CD4-positive, alpha-beta T cell treated with Interleukin-17A for 4 hours (primary cell): ENCODE results near the gene MT1E.
"Not testable (repeated sequence)": the region's sequence is repeated elsewhere in the genome, so short reads cannot be mapped to it uniquely, and the experiment has no call there.

Source experiments
- DNase-seq: peaks from one replicate; pipeline ENCODE4 v3.0.0-alpha.2; 2020; ENCODE audit warnings: mixed read lengths

MT1E gene

DNA sequence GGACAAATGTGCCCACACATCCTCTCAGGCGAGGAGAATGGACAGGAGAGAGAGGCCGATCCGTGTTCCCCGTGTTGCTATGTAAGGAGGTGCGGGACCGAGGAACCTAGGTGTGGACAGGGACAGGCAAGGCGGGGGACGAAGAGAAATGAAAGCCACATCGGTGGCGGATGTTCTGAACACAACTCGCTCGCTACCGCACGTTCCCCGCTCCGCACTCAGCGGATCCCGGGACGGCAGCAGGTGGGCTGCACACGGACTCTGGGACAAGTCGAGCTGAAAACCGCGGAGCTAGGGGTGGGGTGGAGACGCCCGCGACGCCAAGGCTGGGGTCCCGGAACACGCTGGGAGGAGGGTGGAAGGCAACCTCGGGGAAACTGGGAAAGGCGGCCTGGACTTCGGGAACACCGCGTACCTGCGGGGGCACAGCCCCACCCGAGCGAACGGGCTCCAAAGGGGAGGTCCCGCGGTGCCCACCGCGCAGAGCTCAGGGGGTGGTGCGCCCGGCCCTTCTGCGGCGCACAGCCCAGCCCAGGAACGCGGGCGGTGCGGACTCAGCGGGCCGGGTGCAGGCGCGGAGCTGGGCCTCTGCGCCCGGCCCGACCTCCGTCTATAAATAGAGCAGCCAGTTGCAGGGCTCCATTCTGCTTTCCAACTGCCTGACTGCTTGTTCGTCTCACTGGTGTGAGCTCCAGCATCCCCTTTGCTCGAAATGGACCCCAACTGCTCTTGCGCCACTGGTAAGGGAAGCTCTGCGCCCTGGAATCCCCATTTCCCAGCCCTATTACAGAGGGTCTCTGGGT lies at the start of gene MT1E:
MT1E (plus strand) TSS at position 642 of the 803 bp plus-strand sequence; CDS start at position 713, 71 bp downstream.
- peak; percentile 40 for DNase-seq

DNA sequence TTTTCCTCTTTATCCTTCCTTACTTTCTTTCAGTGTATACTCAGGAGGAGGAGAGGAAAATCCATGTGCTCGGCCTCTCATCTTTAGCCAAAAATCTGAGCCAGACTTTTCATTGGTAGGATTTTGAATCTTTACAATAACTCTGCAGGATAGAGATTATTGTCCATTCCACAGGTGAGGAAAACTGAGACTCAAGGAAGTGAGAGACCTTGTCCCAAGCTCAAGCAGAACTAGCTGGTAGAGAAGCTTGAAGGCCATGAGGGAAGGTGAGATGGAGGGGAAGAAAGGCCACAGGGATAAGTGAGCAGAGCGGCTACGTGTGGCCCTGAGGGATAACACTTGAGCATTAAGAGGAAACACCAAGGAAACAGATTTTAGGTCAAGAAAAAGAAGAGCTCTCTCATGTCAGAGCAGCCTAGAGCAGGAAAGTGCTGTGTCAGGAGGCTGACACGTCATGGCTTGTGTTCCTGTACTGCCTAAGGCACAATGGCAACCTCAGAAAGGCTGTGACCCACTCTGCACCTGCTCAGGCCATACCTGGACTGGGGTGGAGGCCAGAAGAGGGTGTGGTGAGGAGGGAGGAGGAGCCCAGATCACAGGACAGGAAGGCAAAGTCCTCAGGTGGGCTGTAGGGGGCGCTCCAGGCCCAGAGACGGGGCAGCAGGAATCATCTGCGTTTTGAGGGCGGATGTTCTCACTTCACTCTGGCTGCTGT lies 48.8 kb upstream of the MT1E start:
- peak; percentile 95 for DNase-seq

DNA sequence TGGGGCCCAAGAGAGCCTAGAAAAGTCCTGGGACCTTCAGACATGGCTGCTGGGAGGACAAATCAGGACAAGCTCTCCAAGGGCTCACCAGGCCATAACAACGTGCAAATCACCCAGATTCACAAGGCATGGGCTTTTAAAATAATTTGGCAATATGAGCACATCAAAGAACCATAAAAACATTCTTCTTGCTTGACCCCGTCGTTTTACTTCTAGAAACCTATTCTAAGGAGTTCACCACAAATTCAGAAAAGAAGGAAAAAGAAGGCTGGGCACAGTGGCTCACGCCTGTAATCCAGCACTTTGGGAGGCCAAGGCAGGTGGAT lies 48.3 kb upstream of the MT1E start:
- no peak for DNase-seq

DNA sequence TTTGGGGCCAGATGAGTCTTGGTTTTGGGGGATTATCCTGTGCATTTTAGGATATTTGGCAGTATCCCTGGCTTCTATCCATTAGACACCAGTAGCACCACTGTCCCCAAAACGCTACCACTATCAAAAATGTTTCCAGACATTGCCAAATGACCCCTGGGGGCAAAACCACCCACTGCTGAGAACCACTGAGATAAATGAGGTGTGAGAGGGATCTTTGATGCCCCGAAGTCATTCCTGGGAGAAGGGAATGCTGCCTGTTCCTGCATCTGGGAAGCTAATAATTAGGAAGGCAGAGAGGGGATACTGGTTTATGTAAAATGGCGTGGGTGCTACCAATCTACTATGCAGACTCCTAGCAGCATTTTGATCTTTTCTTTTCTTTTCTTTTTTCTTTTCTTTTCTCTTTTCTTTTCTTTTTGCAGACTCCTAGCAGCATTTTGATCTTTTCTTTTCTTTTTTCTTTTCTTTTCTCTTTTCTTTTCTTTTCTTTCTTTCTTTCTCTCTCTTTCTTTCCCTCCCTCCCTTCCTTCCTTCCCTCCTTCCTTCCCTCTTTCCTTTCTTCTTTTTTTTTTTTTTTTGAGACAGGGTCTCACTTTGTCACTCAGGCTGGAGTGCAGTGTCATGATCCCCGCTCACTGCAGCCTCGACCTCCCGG lies 45.1 kb upstream of the MT1E start:
- no peak for DNase-seq

DNA sequence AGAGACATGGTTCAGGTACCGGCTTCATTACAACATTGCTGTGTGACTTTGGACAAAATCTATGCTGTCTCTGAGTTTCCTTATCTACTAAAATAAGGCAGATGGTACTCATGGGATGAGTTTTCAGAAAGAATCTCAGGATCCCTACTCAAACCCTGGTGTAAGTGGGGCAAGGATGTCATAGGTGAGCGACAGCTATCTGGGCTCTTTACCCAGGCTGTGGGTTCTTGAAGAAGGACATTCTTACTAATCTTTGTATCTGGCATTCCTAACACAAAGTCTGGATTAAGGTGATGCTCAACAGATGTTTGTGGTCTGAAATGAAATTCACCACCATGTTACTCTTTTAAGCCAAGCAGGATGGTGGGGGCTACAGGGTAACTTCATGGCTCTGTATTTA lies 42.7 kb upstream of the MT1E start:
- not testable (repeated sequence) for DNase-seq

DNA sequence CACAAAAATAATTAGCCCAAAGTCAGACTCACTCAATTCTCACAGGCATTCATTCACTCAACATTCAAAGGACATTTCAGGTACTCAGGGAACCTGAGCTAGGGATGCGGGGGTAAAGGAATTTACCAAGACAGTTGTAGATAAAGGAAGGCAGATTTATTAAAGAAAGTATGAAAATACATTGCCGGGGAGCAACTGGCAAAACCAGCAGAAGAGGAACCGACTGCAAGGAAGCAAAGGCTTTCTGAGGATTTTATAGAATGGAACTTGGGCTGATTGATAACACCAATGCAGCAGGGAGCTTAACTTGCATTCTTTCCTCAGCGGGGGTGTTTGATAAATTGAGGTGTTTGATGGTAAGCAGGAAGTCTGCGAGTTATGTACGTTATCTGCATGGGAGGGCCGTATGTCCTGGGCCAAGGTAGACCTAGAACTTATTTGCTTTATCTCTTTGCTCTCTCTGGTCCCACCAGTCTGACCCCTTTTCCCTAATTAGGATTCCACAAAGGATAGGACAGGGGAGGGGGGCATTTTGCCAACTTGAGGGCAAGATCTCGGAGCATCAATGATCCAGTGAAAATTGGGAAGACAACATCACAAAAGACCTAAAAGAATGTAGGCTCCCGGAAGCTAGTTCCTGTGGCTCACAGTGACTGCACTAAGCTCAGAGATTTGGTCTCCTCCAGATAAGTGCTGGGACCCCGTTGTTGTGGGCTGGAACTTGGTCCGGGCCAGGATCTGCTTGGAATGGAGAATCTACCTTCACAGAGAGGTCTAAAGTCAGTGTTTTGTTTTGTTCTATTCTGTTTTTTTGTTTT lies 42.0 kb upstream of the MT1E start:
- no peak for DNase-seq

DNA sequence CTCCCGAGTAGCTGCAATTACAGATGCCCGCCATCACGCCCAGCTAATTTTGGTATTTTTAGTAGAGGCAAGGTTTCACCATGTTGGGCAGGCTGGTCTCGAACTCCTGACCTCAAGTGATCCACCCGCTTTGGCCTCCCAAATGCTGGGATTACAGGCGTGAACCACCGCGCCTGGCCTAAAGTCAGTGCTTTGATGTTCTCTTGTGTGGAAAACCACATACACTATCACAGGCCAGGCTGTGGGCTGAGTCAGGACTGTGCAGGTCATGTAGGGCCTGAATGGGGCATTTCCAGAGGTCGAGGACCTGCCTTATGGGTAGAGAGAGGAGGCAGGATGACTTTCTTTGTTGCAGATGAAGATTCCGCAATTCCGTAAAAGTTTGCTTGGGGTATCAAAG lies 41.3 kb upstream of the MT1E start:
- no peak for DNase-seq

DNA sequence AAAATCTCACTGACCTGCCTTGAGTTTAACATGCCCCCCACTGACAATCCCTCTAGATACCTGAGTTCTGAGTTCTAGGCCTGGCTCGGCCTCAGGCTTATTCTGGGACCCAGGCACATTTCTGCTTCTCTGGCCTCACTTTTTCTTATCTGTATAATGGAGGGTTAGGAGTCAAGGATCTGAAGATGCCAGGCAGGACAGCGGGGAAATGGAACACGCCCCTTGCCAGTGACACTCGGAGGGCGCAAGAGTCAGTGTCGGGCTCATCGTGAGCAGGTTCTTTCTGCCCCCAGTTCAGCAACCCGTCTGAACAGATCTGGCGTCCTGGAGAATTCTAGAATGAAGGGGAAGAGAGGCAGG lies 36.8 kb upstream of the MT1E start:
- DNase-seq = no peak

DNA sequence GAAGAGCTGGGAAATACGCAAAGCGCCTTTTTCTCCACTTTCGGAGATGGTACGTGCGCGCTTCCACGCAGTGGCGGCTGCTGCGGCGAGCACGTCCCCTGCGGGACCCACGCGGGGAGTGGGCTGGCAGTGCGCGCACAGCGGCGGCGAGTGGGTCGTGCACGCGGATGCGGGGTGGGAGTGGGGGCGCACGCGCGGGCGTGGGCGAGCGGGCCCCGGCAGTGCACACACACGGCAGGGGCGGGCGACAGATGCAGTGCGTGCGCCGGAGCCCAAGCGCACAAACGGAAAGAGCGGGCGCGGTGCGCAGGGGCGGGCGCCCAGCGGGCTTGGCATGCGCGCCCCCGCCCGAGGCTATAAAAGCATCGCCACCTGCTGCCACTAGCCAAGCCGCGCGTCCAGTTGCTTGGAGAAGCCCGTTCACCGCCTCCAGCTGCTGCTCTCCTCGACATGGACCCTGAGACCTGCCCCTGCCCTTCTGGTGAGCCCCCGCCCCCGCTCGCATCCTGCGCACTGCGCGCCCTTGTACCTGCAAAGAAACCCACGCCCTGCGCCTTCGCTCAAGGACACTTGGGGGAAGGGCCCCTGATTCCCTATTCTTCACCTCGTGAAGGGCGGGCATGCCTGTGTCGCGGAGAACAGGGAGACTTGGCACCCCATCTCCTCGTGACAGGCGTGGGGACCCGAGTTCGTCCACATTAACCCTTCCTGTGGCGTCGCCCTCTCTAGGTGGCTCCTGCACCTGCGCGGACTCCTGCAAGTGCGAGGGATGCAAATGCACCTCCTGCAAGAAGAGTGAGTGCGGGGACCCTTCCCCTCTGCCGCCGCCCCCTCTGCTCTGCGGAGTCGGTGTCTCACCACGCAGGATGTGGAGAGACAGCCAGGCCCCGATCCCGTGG lies 36.2 kb upstream of the MT1E start, which contains the start of gene MT3:
MT3 (plus strand) TSS at position 388 of the 899 bp plus-strand sequence; CDS start at position 451, 63 bp downstream.
- DNase-seq = peak; percentile 22

DNA sequence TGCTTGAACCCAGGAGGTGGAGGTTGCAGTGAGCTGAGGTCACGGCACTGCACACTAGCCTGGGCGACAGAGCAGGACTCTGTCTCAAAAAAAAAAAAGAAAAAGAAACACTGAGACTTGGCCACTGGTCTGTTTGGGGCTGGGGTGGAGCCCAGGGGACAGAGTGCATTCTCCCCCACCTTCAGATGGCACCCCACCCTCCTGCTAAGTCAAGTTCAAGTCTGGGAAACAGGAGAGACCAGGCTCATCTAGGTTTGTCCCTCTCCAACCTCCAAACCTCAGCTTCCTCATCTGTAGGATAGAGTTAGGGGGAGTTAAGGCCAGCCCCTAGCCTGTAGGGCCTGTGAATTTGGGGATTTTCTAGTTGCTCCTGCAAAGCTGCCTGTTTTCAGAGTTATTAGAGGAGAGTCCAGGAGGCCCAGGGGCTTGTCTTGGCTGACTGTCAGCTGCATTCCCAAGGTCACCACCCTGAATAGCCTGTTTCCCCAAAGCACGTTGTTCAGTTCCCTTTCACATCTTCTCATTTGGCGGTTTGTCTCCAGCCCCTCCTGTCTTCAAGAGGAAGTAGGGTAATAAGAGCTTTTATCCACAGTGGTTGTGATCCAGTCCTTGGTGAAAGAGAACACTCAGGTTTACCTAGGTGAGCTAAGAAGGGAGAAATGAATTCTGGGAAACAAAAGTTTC lies 34.1 kb upstream of the MT1E start:
- no peak for DNase-seq

DNA sequence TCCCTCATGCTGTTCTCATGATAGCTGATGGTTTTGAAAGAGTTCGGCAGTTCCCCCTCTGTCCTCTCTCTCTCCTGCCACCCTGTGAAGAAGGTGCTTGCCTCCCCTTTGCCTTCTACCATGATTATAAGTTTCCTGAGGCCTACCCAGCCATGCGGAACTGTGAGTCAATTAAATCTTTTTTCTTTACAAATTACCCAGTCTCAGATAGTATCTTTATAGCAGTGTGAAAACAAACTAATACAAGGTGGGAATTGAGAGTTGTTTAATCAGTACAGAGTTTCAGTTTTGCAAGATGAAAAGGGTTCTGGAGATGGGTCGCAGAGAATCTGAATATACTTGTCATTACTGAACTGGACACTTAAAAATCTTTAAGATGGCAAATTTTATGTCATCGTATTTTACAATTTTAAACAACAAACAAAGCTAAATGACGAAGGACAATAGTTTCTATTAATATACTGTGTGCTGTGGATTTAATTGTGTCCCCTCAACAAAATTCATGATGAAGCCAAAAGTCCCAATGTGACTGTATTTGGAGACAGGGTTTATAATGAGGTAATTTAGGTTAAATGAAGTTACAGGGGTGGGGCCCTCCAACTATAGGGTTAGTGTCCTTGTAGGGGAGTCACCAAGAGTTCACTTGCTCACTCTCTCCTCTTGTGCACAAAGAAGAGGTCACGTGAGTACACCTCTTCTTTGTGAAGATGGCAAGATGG lies 31.8 kb upstream of the MT1E start:
- no peak for DNase-seq

DNA sequence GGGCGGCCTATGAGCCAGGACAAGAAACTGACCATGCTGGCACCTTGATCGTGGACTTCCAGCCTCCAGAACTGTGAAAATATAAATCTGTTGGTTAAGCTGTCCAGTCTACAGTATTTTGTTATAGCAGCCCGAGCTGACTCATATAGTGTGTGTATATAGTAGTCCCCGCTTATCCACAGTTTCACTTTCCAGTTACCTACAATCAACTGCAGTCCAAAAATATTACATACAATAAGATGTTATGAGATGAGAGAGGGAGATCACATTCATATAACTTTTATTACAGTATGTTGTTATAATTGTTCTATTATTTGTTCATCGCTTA lies 31.3 kb upstream of the MT1E start:
- no peak for DNase-seq

DNA sequence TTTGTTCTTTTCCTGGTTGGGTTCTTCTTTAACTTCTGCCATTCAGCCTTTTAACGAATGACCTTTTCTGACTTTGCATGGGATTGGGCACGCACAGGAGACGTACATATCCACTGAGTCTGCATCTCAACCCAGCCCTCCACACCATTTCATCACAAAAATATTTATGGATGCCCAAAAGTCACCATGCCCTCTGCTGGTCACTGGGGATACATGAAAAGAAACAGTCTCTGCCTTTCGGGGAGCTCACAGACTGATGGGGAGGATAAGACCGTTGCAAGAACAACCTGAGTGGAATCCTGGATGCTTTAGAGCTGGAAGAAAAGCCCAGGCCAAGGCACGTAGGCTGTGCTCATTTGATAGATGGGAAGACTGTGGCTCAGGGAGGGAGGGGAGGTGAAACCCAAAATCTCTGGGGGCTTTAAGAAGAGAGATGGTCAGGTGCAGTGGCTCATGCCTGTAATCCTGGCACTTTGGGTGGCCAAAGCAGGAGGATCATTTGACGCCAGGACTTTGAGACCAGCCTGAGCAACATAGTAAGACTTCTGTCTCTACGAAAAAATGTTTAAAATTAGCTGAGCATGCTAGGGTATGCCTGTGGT lies 25.1 kb upstream of the MT1E start:
- peak; percentile 43 for DNase-seq

DNA sequence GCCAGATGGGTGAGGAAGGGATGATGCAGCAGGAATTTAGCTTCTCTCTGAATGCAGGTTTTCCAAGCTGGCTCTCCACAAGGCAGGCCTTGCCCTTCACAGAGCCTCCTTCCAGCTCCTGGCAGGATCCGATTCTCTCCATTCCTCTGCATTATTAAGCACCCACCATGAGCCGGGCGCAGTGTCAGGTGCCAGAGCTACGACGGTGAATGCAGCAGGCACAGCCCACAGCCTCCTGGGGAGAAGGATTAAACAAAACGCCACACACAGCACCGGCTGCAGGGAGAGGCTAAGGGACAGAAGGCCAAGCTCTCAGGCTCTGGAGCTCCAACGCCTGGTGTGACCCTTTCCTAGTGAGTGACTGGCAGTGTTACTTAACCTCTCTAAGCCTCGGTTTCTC lies 24.3 kb upstream of the MT1E start:
- DNase-seq = no peak

DNA sequence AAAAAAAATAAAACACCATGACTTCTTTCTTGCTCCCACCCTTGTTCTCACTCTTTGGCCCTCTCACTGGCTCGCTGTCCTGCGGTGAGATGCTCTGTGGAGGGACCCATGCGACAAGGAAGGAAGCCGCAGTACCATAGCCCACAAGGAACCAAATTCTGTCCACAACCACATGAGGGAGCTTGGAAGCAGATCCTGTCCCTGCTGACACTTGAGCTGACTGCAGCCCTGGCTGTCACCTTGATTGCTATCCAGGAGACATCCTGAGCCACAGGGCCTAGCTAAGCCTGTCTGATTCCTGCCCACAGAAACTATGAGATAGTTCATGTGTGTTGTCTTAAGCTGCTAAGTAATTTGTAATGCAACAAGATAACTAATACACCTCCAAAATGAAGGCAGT lies 22.0 kb upstream of the MT1E start:
- DNase-seq = peak; percentile 43

DNA sequence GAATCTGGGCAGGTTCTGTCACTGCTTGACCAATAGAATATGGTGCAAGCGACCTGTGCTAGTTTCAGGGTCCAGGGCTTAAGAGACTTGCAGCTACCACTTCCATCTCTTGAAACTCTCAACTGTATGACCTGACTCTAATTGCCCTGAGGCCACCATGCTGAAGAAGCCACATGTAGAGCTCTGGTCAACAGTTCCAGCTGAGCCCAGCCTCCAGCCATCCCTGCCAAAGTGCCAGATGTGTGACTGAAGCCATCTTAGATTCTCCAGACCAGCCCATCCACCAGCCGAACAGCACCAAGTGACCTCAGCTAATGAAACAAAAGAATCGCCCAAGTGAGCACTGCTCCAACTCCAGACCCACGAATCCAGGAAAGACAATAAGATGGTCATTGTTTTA lies 20.6 kb upstream of the MT1E start:
- no peak for DNase-seq

DNA sequence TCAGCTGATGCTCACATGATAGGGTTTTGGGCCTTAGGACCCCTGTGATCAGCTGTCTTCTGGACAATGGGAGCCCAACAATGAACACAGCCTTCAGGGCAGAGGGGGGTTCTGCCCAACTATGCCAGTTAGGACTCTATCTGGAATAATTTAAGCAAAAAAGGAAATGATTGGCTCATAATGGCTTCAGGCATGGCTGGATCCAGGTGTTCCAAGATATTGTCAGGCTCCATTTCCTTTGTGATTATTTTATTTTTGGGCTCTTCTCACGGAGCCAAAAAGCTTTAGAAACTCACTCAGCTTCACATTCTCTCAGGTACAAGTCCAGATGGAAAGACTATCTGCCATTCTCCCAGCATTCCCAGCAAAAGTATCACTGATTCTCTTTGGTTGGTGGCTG lies 20.1 kb upstream of the MT1E start:
- no peak for DNase-seq

DNA sequence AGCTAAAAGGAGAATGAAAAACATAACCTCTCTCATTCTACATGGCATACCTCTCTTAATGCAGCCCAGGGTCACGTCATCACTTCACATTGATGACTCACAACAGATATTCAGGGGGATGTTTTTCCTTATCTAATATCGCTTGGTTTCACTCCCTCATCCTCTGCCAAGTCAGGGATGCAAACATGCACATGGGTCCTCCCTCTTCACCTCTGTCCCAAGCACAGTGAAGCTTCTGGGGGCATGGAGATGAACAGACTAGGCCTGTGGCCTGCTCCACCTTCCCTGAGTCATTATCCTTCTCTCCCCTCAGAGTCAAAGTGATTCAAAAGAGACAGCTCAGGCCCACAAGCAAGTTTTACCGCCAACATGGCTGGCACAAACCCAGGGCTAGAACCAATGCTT lies 19.5 kb upstream of the MT1E start:
- DNase-seq = no peak

DNA sequence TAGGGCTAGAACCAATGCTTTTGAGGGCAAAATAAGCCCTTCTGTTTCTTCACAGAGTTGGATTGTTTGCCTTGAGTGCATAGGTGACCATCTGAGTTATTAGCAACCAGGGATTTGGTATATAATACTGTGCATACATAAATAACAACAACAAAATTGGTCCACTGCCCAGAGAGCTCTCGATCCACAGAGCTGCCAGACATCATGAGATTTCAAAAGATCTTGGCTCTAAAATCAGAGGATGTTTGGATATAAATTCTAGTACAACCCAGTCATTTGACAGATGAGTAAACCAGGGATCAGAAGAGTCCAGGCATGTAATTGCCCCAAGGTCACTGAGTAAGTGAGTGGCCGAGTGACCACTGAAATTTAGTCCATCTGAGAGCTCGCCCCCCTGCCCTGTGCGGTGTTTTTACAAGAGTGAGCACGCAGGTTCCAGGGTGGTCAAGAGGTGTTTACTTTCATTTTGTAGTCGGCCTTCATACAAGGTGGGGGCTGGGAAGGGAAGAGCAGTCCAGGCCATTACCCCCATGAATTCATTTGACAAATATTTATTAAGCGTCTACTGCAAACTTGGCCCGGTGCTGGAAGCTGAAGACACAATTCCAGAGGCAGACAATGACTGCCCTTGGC lies 19.0 kb upstream of the MT1E start:
- no peak for DNase-seq

DNA sequence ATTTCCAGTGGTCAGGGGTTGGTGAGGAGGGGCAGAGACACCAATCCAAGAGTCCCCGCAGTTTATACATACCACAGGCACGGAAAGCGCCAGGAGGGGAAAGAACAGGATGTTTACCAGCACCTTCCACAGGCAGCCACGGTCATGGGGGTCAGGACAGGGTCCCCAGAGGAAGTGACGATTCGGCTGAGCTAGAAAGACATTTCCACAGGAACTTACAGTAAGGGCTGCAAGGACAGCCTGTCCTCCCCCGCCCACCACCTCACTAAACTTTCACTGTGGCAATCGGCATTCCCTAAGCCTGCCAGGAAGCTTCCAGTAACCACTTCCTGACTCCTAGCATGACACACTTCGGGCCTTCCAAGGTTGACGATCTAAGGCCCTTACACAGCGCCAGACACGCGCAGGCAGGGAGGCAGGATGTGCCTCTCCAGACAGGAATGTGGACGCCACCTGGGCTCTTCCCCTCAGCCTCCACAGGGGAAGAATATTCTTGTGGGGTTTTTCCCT lies 18.4 kb upstream of the MT1E start:
- peak; percentile 43 for DNase-seq
